Choroid plexus epithelial cell (primary cell): ENCODE measurements around the gene MGST3.
A peak's percentile ranks its signal among the peaks of the same experiment; 100 is the strongest.

ENCODE experiments used
- DNase-seq: peaks from one replicate; pipeline ENCODE4 v3.0.0-alpha.2; 2010; ENCODE audit warnings: low read depth
- H3K4me3 ChIP-seq: 2 replicates; pipeline ENCODE4 v1.5.1; 2011; ENCODE audit warnings: low read depth, mild to moderate bottlenecking, control low read depth, low read length, moderate library complexity
- CTCF ChIP-seq: conservative IDR thresholded peaks from 2 replicates; pipeline ENCODE4 v1.5.1; 2011; ENCODE audit warnings: low read depth, mild to moderate bottlenecking, control low read depth, inconsistent platforms, low read length, moderate library complexity

The MGST3 gene

DNA sequence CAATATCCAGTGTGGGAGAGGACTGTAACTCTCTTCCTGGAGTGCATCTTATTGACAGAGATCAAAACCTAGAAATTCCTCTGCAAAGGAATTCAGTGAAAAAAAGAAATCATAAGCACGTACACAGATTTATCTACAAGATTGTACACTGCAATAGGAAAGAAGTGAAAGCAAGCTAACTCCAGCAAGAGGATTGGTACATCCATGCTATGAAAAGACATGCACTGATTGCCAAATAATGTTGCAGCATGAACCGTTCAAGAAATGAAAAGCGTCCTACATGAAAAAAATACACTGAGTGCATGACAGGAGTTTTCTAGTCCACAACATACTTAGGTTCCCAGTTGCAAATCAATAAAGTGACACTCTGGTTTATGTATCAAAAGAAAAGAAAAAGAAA, 1.9 kb upstream of the MGST3 start:
- H3K4me3 ChIP-seq: no peak overlapping the region
- no peak for DNase-seq
- TF ChIP-seq CTCF: no peak

DNA sequence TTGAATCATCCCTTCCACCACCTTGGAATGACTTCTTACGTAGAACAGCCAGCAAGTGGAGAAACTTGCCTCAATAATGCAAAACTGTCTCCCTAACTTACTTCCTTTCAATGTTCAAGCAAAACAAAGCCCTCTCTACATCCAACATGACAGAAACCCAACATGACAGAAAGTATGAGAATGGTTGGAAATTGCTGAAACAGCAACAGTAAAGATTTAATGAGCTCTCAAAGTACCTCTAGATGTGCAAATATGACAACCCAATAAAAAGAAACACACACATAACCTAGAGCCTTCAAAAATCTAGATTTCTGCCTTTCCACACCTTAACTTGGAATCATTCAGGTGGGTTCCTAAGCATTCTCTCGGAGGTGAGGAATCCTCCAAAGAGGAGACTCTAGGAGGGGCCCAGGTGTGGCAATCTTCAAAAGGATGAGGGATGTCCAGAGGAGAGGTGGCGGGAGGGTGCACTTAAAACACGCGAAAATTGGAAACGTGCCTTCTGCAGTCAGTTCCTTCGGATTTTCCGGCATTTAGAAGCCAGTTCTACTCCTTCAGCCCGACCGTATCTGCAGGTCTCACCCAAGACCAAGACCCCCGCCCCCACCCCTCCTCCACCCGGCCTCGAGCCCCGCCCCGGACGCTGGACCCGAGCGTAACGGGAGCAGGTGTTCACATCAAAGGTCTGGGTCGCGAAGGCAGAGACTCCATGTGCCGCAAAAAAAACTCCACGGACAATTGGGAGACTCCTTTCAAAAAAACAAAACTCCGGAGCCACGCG, 996 bp upstream of the MGST3 start:
- H3K4me3 ChIP-seq: peak overlapping the region; percentile 77
- TF ChIP-seq CTCF: no peak
- no peak for DNase-seq

- peak; percentile 40 for TF ChIP-seq CTCF
- peak overlapping the region; percentile 77 for H3K4me3 ChIP-seq
- DNase-seq: peak; percentile 84
Observed at GRCh38 chr1:165631342-165632151, 513 bp downstream of the MGST3 start.

GRCh38 chr1:165632152-165632469, 1.1 kb downstream of the MGST3 start:
- H3K4me3 ChIP-seq: peak overlapping the region; percentile 77
- no peak for TF ChIP-seq CTCF
- no peak for DNase-seq

- peak overlapping the region; percentile 77 for H3K4me3 ChIP-seq
- no peak for TF ChIP-seq CTCF
- DNase-seq: no peak
Observed at GRCh38 chr1:165632491-165632890, 1.5 kb downstream of the MGST3 start.

DNA sequence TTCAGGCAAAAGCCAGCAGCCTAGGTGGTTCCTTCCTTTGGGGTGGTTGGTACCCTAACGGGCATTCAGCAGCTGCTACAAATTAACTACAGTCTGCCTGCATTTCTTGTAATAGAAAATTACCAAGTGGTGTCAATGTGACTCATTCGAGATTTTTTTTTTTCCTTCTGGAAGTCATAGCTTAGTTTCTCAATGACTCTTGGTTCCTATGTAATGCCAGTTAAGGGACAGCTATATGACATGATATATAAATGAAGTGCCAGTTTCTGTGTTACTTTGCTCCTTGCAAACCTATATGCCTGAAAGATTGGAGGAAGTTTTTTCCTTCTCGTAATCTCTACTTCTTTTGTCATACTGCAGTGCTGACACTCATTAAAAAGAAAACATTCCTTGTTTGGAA, 2.6 kb downstream of the MGST3 start:
- DNase-seq: no peak
- no peak for TF ChIP-seq CTCF
- H3K4me3 ChIP-seq: no peak overlapping the region
